Mesenchymal stem cell (in vitro differentiated cells and primary cell): ENCODE measurements around the gene MZT2B.
"Not testable (repeated sequence)": the region's sequence is repeated elsewhere in the genome, so short reads cannot be mapped to it uniquely, and the experiment has no call there.

ENCODE experiments used
- DNase-seq: peaks from one replicate; pipeline ENCODE4 v3.0.0-alpha.2; 2013
- H2AFZ ChIP-seq: one replicate; pipeline ENCODE4 v1.6.1; 2013; ENCODE audit warnings: low read depth, mild to moderate bottlenecking, control low read depth, inconsistent platforms, low read length, moderate library complexity
- H2AK5ac ChIP-seq: 2 replicates; pipeline ENCODE4 v1.6.1; 2013; ENCODE audit warnings: low read length, moderate library complexity, mild to moderate bottlenecking, inconsistent platforms; ENCODE audit not compliant: severe bottlenecking
- H2BK120ac ChIP-seq: one replicate; pipeline ENCODE4 v1.6.1; 2013; ENCODE audit warnings: low read depth, mild to moderate bottlenecking, inconsistent platforms, low read length, moderate library complexity
- H2BK12ac ChIP-seq, 2 experiments: one replicate each; pipeline ENCODE4 v1.6.1; 2013; ENCODE audit warnings: inconsistent platforms in 2 of 2, low read length in 2 of 2, mild to moderate bottlenecking in 2 of 2, moderate library complexity in 2 of 2, control low read depth in 1 of 2
- H2BK15ac ChIP-seq: one replicate; pipeline ENCODE4 v1.6.1; 2013; ENCODE audit warnings: mild to moderate bottlenecking, low read depth, inconsistent platforms; ENCODE audit not compliant: poor library complexity, severe bottlenecking
- H2BK5ac ChIP-seq: 2 replicates; pipeline ENCODE4 v1.6.1; 2013; ENCODE audit warnings: low read depth, mild to moderate bottlenecking, low read length, control low read depth, inconsistent platforms; ENCODE audit not compliant: poor library complexity, severe bottlenecking
- H3K14ac ChIP-seq, 2 experiments: one replicate each; pipeline ENCODE4 v1.6.1; 2013; ENCODE audit warnings: inconsistent platforms in 2 of 2, low read length in 2 of 2, control low read depth in 1 of 2, mild to moderate bottlenecking in 1 of 2, moderate library complexity in 1 of 2
- H3K18ac ChIP-seq, 2 experiments: one replicate each; pipeline ENCODE4 v1.6.1; 2013; ENCODE audit warnings: inconsistent platforms in 2 of 2, low read length in 2 of 2, control low read depth in 1 of 2, low read depth in 1 of 2, mild to moderate bottlenecking in 1 of 2
- H3K23ac ChIP-seq, 2 experiments: one replicate each; pipeline ENCODE4 v1.6.1; 2013; ENCODE audit warnings: inconsistent platforms in 2 of 2, low read length in 2 of 2, mild to moderate bottlenecking in 2 of 2, moderate library complexity in 2 of 2, control low read depth in 1 of 2
- H3K27ac ChIP-seq: 2 replicates; pipeline ENCODE4 v1.5.1; 2013; ENCODE audit warnings: mild to moderate bottlenecking, moderate library complexity, low read length, control low read depth, inconsistent platforms; ENCODE audit not compliant: poor library complexity, severe bottlenecking
- H3K27me3 ChIP-seq, 2 experiments: 2 replicates each; pipeline versions ENCODE4 v1.6.1 to v1.7.0; 2013; ENCODE audit warnings: low read length in 2 of 2, mild to moderate bottlenecking in 2 of 2, moderate library complexity in 2 of 2, control low read depth in 1 of 2, inconsistent platforms in 1 of 2; ENCODE audit not compliant: control insufficient read depth in 1 of 2, insufficient read depth in 1 of 2
- H3K36me3 ChIP-seq, 2 experiments: 2 replicates each; pipeline versions ENCODE4 v1.6.1 to v1.7.0; 2013; ENCODE audit warnings: low read length in 2 of 2, control low read depth in 1 of 2, inconsistent platforms in 1 of 2, low read depth in 1 of 2, mild to moderate bottlenecking in 1 of 2; ENCODE audit not compliant: insufficient read depth in 2 of 2, control insufficient read depth in 1 of 2
- H3K4ac ChIP-seq, 2 experiments: one replicate each; pipeline ENCODE4 v1.6.1; 2013; ENCODE audit warnings: inconsistent platforms in 2 of 2, low read length in 2 of 2, mild to moderate bottlenecking in 2 of 2, moderate library complexity in 2 of 2, control low read depth in 1 of 2, low read depth in 1 of 2
- H3K4me1 ChIP-seq: 2 replicates; pipeline ENCODE4 v1.6.1; 2013; ENCODE audit warnings: low read depth, low read length, control low read depth; ENCODE audit not compliant: control insufficient read depth, insufficient read depth
- H3K4me2 ChIP-seq: 2 replicates; pipeline ENCODE4 v1.6.1; 2013; ENCODE audit warnings: low read length, mild to moderate bottlenecking, inconsistent platforms; ENCODE audit not compliant: poor library complexity, severe bottlenecking
- H3K4me3 ChIP-seq, 2 experiments: 2 replicates each; pipeline versions ENCODE4 v1.5.1 to v1.7.0; 2013; ENCODE audit warnings: low read length in 2 of 2, mild to moderate bottlenecking in 2 of 2, control low read depth in 1 of 2, low read depth in 1 of 2; ENCODE audit not compliant: insufficient read depth in 1 of 2
- H3K79me1 ChIP-seq: replicated peaks from 2 replicates; pipeline ENCODE4 v1.6.1; 2013; ENCODE audit warnings: mild to moderate bottlenecking, control low read depth, low read length, inconsistent platforms; ENCODE audit not compliant: poor library complexity, severe bottlenecking
- H3K9ac ChIP-seq: 2 replicates; pipeline ENCODE4 v1.7.0; 2013; ENCODE audit warnings: mild to moderate bottlenecking, low read length, moderate library complexity
- H3K9me3 ChIP-seq: 2 replicates; pipeline ENCODE4 v1.7.0; 2013; ENCODE audit warnings: mild to moderate bottlenecking, low read length; ENCODE audit not compliant: control insufficient read depth
- H4K8ac ChIP-seq: one replicate; pipeline ENCODE4 v1.6.1; 2013; ENCODE audit warnings: inconsistent platforms, mild to moderate bottlenecking, low read length, moderate library complexity
- H4K91ac ChIP-seq: one replicate; pipeline ENCODE4 v1.6.1; 2013; ENCODE audit warnings: mild to moderate bottlenecking, low read length, inconsistent platforms
- WGBS: methylation state at CpG from one replicate; pipeline ENCODE4 v1.1.7; 2013; ENCODE audit warnings: mixed read lengths; 5-methylcytosine and 5-hydroxymethylcytosine counted together

MZT2B gene

GRCh38 chr2:130145006-130145414 is 37.1 kb upstream of the MZT2B start, which contains the start of gene CCDC74B:
TSS of gene CCDC74B (minus strand) at chr2:130145112. CDS start at chr2:130144996, 116 bp downstream.
- H3K23ac ChIP-seq, H2BK15ac ChIP-seq, H3K36me3 ChIP-seq, H3K27ac ChIP-seq, H3K79me1 ChIP-seq, H3K18ac ChIP-seq, H3K14ac ChIP-seq, H3K4ac ChIP-seq, H2BK5ac ChIP-seq, H4K8ac ChIP-seq, H3K27me3 ChIP-seq, H2AFZ ChIP-seq, H2BK120ac ChIP-seq, H4K91ac ChIP-seq, H2AK5ac ChIP-seq, H2BK12ac ChIP-seq, H3K4me1 ChIP-seq, H3K9me3 ChIP-seq: not testable (repeated sequence)
- peak within 1 kb of the TSS; percentile 66 for H3K4me2 ChIP-seq
- peak within 1 kb of the TSS; percentile 43 for H3K9ac ChIP-seq
- WGBS, result 6% methylated on average over 26 of the region's 30 CpGs
- H3K4me3 ChIP-seq, result peak within 1 kb of the TSS in 1 of 2 experiments; percentile 70
- peak; percentile 49 for DNase-seq

GRCh38 chr2:130148515-130148914 is 33.5 kb upstream of the MZT2B start:
- H2BK12ac ChIP-seq, H3K27me3 ChIP-seq, H2AK5ac ChIP-seq, H3K79me1 ChIP-seq, H3K14ac ChIP-seq, H3K4me2 ChIP-seq, H3K23ac ChIP-seq, H4K8ac ChIP-seq, H4K91ac ChIP-seq, H3K9ac ChIP-seq, H3K4me1 ChIP-seq, DNase-seq, H3K4ac ChIP-seq, H2AFZ ChIP-seq, H3K18ac ChIP-seq, H3K4me3 ChIP-seq, H3K27ac ChIP-seq, H3K9me3 ChIP-seq, H2BK15ac ChIP-seq, H2BK120ac ChIP-seq, H2BK5ac ChIP-seq: not testable (repeated sequence)
- WGBS, result 100% methylated on average over 2 of the region's 6 CpGs
- H3K36me3 ChIP-seq, result peaks cover 6 to 26% of the 10 kb centered on the region in 2 experiments

GRCh38 chr2:130150181-130151144 is 31.6 kb upstream of the MZT2B start:
- H3K18ac ChIP-seq, result no peak overlapping the region
- no peak for DNase-seq

GRCh38 chr2:130151145-130151512 is 30.9 kb upstream of the MZT2B start:
- not testable (repeated sequence) for H2BK120ac ChIP-seq, H2BK15ac ChIP-seq, H3K4ac ChIP-seq, H3K79me1 ChIP-seq, H2BK5ac ChIP-seq, H4K8ac ChIP-seq, H3K14ac ChIP-seq, H2AFZ ChIP-seq, H3K4me3 ChIP-seq, H3K27me3 ChIP-seq, H3K4me1 ChIP-seq, H3K27ac ChIP-seq, H3K9me3 ChIP-seq, H3K9ac ChIP-seq, H3K18ac ChIP-seq, H4K91ac ChIP-seq, H2BK12ac ChIP-seq, H3K4me2 ChIP-seq, H3K23ac ChIP-seq, H2AK5ac ChIP-seq, DNase-seq
- WGBS, result 87% methylated on average over 3 of the region's 5 CpGs
- peaks cover 10 to 52% of the 10 kb centered on the region in 2 experiments for H3K36me3 ChIP-seq

More at GRCh38 chr2:130150181-130151144, 31.6 kb upstream of the MZT2B start:
- H2BK15ac ChIP-seq, result no peak overlapping the region
- no peaks in the 10 kb centered on the region for H3K9me3 ChIP-seq
- 95% methylated on average over 23 of the region's 23 CpGs for WGBS
- no peak overlapping the region for H3K27ac ChIP-seq
- H4K8ac ChIP-seq, result no peak overlapping the region
- H2BK120ac ChIP-seq, result no peak overlapping the region
- no peak overlapping the region for H3K9ac ChIP-seq
- H3K4ac ChIP-seq, result no peak overlapping the region
- no peak overlapping the region for H2AK5ac ChIP-seq
- H3K79me1 ChIP-seq, result peaks cover 3% of the 10 kb centered on the region
- H3K14ac ChIP-seq, result no peak overlapping the region
- no peak overlapping the region for H3K4me2 ChIP-seq
- no peaks in the 10 kb centered on the region for H3K4me1 ChIP-seq
- no peaks in the 10 kb centered on the region for H3K27me3 ChIP-seq
- H2BK5ac ChIP-seq, result no peak overlapping the region
- no peak overlapping the region for H3K4me3 ChIP-seq
- H3K36me3 ChIP-seq, result peaks cover 10 to 45% of the 10 kb centered on the region in 2 experiments
- H3K23ac ChIP-seq, result no peak overlapping the region
- H4K91ac ChIP-seq, result no peak overlapping the region
- no peak overlapping the region for H2AFZ ChIP-seq
- H2BK12ac ChIP-seq, result no peak overlapping the region
